Liver (tissue), 9 donors: ENCODE measurements around the gene ZSWIM4. TPM values are rescaled to one million over a fixed set of nuclear protein-coding genes. Genes with fewer than 3 reads are reported as not detected.

Experiments used
- DNase-seq: peaks from one replicate; pipeline ENCODE4 v3.0.0-alpha.2; 2017; ENCODE audit warnings: low spot score
- H3K27ac ChIP-seq, 2 donors: one replicate each; pipeline ENCODE4 v1.7.0; 2013; ENCODE audit warnings: inconsistent platforms in 2 of 2, low read length in 2 of 2, control low read depth in 1 of 2, low read depth in 1 of 2, mild to moderate bottlenecking in 1 of 2
- H3K27me3 ChIP-seq, 4 donors: one replicate each; pipeline versions ENCODE4 v1.6.1 to v1.7.0; 2013; ENCODE audit warnings: low read length in 3 of 4, inconsistent platforms in 1 of 4, mild to moderate bottlenecking in 1 of 4, moderate library complexity in 1 of 4; ENCODE audit not compliant: control insufficient read depth in 4 of 4, insufficient read depth in 4 of 4
- H3K36me3 ChIP-seq, 4 donors: one replicate each; pipeline versions ENCODE4 v1.6.1 to v1.7.0; 2013; ENCODE audit warnings: low read length in 3 of 4, mild to moderate bottlenecking in 3 of 4, low read depth in 1 of 4, moderate library complexity in 1 of 4; ENCODE audit not compliant: control insufficient read depth in 4 of 4, insufficient read depth in 3 of 4
- H3K4me1 ChIP-seq, 4 donors: one replicate each; pipeline versions ENCODE4 v1.6.1 to v1.7.0; 2013; ENCODE audit warnings: low read length in 3 of 4, mild to moderate bottlenecking in 3 of 4, moderate library complexity in 1 of 4; ENCODE audit not compliant: control insufficient read depth in 4 of 4, insufficient read depth in 4 of 4
- H3K4me3 ChIP-seq, 3 donors: one replicate each; pipeline versions ENCODE4 v1.6.1 to v1.7.0; 2013; ENCODE audit warnings: low read length in 3 of 3, control low read depth in 1 of 3, low read depth in 1 of 3, mild to moderate bottlenecking in 1 of 3
- H3K9ac ChIP-seq, 2 donors: one replicate each; pipeline ENCODE4 v1.7.0; 2013; ENCODE audit warnings: low read length in 2 of 2, mild to moderate bottlenecking in 2 of 2, moderate library complexity in 2 of 2, control low read depth in 1 of 2, low read depth in 1 of 2
- H3K9me3 ChIP-seq, 4 donors: one replicate each; pipeline versions ENCODE4 v1.6.1 to v1.7.0; 2013; ENCODE audit warnings: low read length in 3 of 4; ENCODE audit not compliant: control insufficient read depth in 4 of 4
- ATF3 ChIP-seq: IDR thresholded peaks from 2 replicates; pipeline ENCODE4 v1.6.1; 2016; ENCODE audit warnings: antibody characterized with exemption
- CTCF ChIP-seq: fragments of 150-350 bp; IDR thresholded peaks from 2 replicates; pipeline ENCODE4 v1.5.1; 2017; ENCODE audit warnings: improper control_type of control experiment, low read depth, low read length; ENCODE audit not compliant: missing input control
- FOXA1 ChIP-seq: IDR thresholded peaks from 2 replicates; pipeline ENCODE4 v1.6.1; 2016; ENCODE audit warnings: antibody characterized with exemption
- FOXA2 ChIP-seq: IDR thresholded peaks from 2 replicates; pipeline ENCODE4 v1.6.1; 2016; ENCODE audit warnings: antibody characterized with exemption
- GABPA ChIP-seq, 2 donors: IDR thresholded peaks in 1 of 2; conservative IDR thresholded peaks in 1 of 2; 2 replicates each; pipeline ENCODE4 v1.6.1; 2016; ENCODE audit warnings: antibody characterized with exemption in 2 of 2, mild to moderate bottlenecking in 1 of 2, moderate library complexity in 1 of 2
- HNF4A ChIP-seq, 2 donors: conservative IDR thresholded peaks; 2 replicates each; pipeline ENCODE4 v1.6.1; 2016; ENCODE audit warnings: antibody characterized with exemption in 2 of 2, mild to moderate bottlenecking in 2 of 2
- HNF4G ChIP-seq: IDR thresholded peaks from 2 replicates; pipeline ENCODE4 v1.6.1; 2016; ENCODE audit warnings: antibody characterized with exemption
- JUND ChIP-seq, 2 donors: IDR thresholded peaks; 2 replicates each; pipeline ENCODE4 v1.6.1; 2016; ENCODE audit warnings: antibody characterized with exemption in 2 of 2
- NR2F2 ChIP-seq: IDR thresholded peaks from 2 replicates; pipeline ENCODE4 v1.6.1; 2016; ENCODE audit warnings: antibody characterized with exemption
- RAD21 ChIP-seq, 2 donors: IDR thresholded peaks; 2 replicates each; pipeline ENCODE4 v1.6.1; 2016; ENCODE audit warnings: antibody characterized with exemption in 2 of 2, mild to moderate bottlenecking in 2 of 2
- REST ChIP-seq: IDR thresholded peaks from 2 replicates; pipeline ENCODE4 v1.6.1; 2016; ENCODE audit warnings: antibody characterized with exemption, mild to moderate bottlenecking
- RXRA ChIP-seq, 2 donors: IDR thresholded peaks; 2 replicates each; pipeline ENCODE4 v1.6.1; 2017 to 2018; ENCODE audit warnings: antibody characterized with exemption in 2 of 2, mild to moderate bottlenecking in 1 of 2
- SP1 ChIP-seq: IDR thresholded peaks from 2 replicates; pipeline ENCODE4 v1.6.1; 2018; ENCODE audit warnings: antibody characterized with exemption, mild to moderate bottlenecking
- TAF1 ChIP-seq: conservative IDR thresholded peaks from 2 replicates; pipeline ENCODE4 v1.6.1; 2016; ENCODE audit warnings: antibody characterized with exemption, mild to moderate bottlenecking
- ZBTB33 ChIP-seq: IDR thresholded peaks from 2 replicates; pipeline ENCODE4 v1.6.1; 2016; ENCODE audit warnings: antibody characterized with exemption
- WGBS: extraction: QIAGEN DNeasy Blood & Tissue Kit; methylation state at CpG from one replicate; pipeline ENCODE4 v1.1.7; 2013; 5-methylcytosine and 5-hydroxymethylcytosine counted together
- polyA plus RNA-seq, 2 donors: library from polyadenylated mRNA; stranded (reverse) in 1 of 2; unstranded in 1 of 2; fragments of 200-250 nt in 1 of 2; fragments of >200 nt in 1 of 2; fragmentation: Nextera tagmentation in 1 of 2; extraction: Ambion mirVana in 1 of 2; gene quantifications; one replicate each; pipeline versions ENCODE4 v1.2.1 to v1.2.3, GENCODE V29; 2013 to 2015
- total RNA-seq, 2 donors: library from RNA; depleted of rRNA; stranded (reverse); fragments of >200 nt; gene quantifications; one replicate each; pipeline ENCODE4 v1.2.3, GENCODE V29; 2014
- donor health status: healthy.
- donor health status: healthy.
- donor health status: healthy.
- donor health status: healthy.
- donor health status: healthy.

The ZSWIM4 gene
- total and polyA plus RNA-seq, 4 donors, result 0.14 to 2.2 (median 1.2) TPM

GRCh38 chr19:13823256-13823655 is 28.0 kb downstream of the ZSWIM4 start (continued):
- TF ChIP-seq GABPA (IDR thresholded peaks at IDR 0.05 in 1 of 2, conservative IDR thresholded peaks at IDR 0.05 in 1 of 2), result no peak
- no peak for TF ChIP-seq FOXA2
- TF ChIP-seq JUND (IDR thresholded peaks at IDR 0.05), result no peak

GRCh38 chr19:13823901-13824300 is 28.7 kb downstream of the ZSWIM4 start:
- 97% methylated on average over 2 of the region's 2 CpGs for WGBS
- Histone ChIP-seq H3K36me3 (peaks cover 0 to 1% (median 0%) of the 10 kb centered on the region in 4 donors), H3K4me3 (no peak overlapping the region), H3K9me3 (no peaks in the 10 kb centered on the region), H3K9ac (no peak overlapping the region), H3K27me3 (no peaks in the 10 kb centered on the region), H3K4me1 (no peaks in the 10 kb centered on the region), H3K27ac (no peak overlapping the region)
- no peak for TF ChIP-seq ATF3
- TF ChIP-seq FOXA1, result no peak
- TF ChIP-seq REST, result no peak
- no peak for TF ChIP-seq TAF1
- no peak for DNase-seq

GRCh38 chr19:13824703-13825102 is 29.5 kb downstream of the ZSWIM4 start:
- Histone ChIP-seq H3K9ac (no peak overlapping the region), H3K9me3 (no peaks in the 10 kb centered on the region), H3K27me3 (no peaks in the 10 kb centered on the region), H3K4me3 (no peak overlapping the region), H3K36me3 (peaks cover 0 to 1% (median 0%) of the 10 kb centered on the region in 4 donors), H3K27ac (no peak overlapping the region), H3K4me1 (no peaks in the 10 kb centered on the region)
- TF ChIP-seq FOXA2 (no peak), JUND (IDR thresholded peaks at IDR 0.05) (no peak), SP1 (no peak), HNF4A (conservative IDR thresholded peaks at IDR 0.05) (no peak), NR2F2 (no peak), ZBTB33 (no peak), REST (no peak), RXRA (IDR thresholded peaks at IDR 0.05) (no peak), HNF4G (no peak), GABPA (IDR thresholded peaks at IDR 0.05 in 1 of 2, conservative IDR thresholded peaks at IDR 0.05 in 1 of 2) (no peak), CTCF (no peak), RAD21 (IDR thresholded peaks at IDR 0.05) (no peak)
- DNase-seq, result no peak
